ENCODE measurements around the gene ZNF112. TPM values are rescaled to one million over a fixed set of nuclear protein-coding genes. Genes with fewer than 3 reads are reported as not detected.

The ZNF112 gene
- total RNA-seq, 1 donor from 2014 or later = 4.7 TPM

GRCh38 chr19:44282846-44283245, 73.6 kb downstream of the ZNF112 start:
- no peak for DNase-seq (ENCODE audit: low read depth in 2 of 2)

GRCh38 chr19:44280916-44281315, 75.6 kb downstream of the ZNF112 start:
- no peak for DNase-seq (ENCODE audit: low read depth in 2 of 2)

GRCh38 chr19:44278181-44278690, 78.2 kb downstream of the ZNF112 start:
- no peak for DNase-seq (ENCODE audit: low read depth in 2 of 2)

- DNase-seq (ENCODE audit: low read depth in 2 of 2) = no peak
Measured at GRCh38 chr19:44277331-44277730, 79.1 kb downstream of the ZNF112 start.

Other genes with a start within 250 kb of the ZNF112 start
- 3.9 and 4.4 TPM in 2 replicates for gene ZNF225, start 243.3 kb downstream of the ZNF112 start, total RNA-seq
- 6.2 and 10.2 TPM in 2 replicates for gene ZNF234, start 215.1 kb downstream of the ZNF112 start, total RNA-seq
- 9.1 and 12.1 TPM in 2 replicates for gene ZNF226, start 191.6 kb downstream of the ZNF112 start, total RNA-seq
- gene ZNF227, start 144.1 kb downstream of the ZNF112 start, total RNA-seq = 14.4 and 18.6 TPM in 2 replicates
- 1.3 and 1.5 TPM in 2 replicates for gene ZNF233, start 96.8 kb downstream of the ZNF112 start, total RNA-seq
- gene ZNF235, start 51.7 kb downstream of the ZNF112 start, total RNA-seq = 4.2 and 5.6 TPM in 2 replicates
- 1.2 and 1.8 TPM in 2 replicates for gene ZNF285, start 44.9 kb upstream of the ZNF112 start, total RNA-seq
- 5.8 and 5.9 TPM in 2 replicates for gene ZNF229, start 91.8 kb upstream of the ZNF112 start, total RNA-seq
- 5.5 and 6.6 TPM in 2 replicates for gene ZNF180, start 143.8 kb upstream of the ZNF112 start, total RNA-seq
- gene CEACAM20, start 173.0 kb upstream of the ZNF112 start, total RNA-seq = not detected in 2 replicates